ENCODE measurements around the gene SART3.
A peak's percentile ranks its signal among the peaks of the same experiment; 100 is the strongest.

The SART3 gene

DNA sequence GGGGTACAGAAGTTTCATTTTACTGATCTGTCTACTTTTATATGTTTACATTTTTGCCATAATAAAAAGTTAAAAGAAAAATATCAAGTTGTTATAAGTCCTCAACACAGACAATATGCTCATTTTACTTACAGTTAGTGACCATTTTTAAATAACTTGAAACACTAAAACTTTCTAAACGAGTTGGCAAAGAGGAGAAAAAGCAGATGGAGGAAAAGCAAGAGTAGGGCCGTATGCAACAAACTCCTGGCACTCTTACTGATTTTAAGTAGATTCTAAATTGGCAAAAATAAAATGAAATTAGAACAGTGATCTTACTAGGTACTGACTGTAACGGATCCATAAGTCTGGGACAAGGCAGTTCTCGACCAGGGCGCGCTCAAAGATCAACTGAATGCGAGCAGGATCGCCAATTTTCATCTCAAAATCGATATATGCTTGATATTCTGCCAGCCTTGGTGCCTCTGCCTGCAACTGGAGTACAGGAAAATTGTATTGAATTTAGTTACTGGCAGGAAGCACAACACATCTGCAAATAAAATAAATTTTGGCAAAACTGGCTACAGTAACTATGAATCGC is 22.3 kb downstream of the SART3 start:
- Mint-ChIP-seq H3K27ac (no peak overlapping the region), H3K4me3 (no peak overlapping the region), H3K4me1 (ENCODE audit: low read depth) (peaks cover 16% of the 10 kb centered on the region), H3K27me3 (no peaks in the 10 kb centered on the region), H3K9me3 (ENCODE audit: low read depth) (no peaks in the 10 kb centered on the region), H3K36me3 (peaks cover 3% of the 10 kb centered on the region)

DNA sequence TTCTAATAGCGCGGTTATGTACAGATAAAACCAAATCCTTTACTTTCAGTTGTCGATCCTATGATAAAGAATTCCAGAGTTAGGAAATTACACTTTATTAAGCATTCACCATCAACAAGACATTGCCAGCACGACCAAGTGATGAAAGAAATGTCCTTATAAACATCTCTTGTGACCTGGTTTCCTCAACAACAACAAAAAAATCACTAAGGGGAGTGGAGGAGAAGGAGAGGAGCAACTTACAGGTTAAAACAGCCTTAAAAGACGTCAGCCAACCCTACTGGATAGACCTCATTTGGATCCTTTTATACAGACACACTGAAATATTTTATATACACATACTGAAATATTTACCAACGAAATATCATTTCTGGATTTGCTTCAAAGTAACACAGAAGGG is 22.8 kb downstream of the SART3 start:
- H3K27me3 Mint-ChIP-seq, result no peaks in the 10 kb centered on the region
- H3K9me3 Mint-ChIP-seq (ENCODE audit: low read depth), result no peaks in the 10 kb centered on the region
- no peak overlapping the region for H3K4me3 Mint-ChIP-seq
- H3K27ac Mint-ChIP-seq, result peak overlapping the region; percentile 30
- H3K36me3 Mint-ChIP-seq, result peaks cover 3% of the 10 kb centered on the region
- peaks cover 14% of the 10 kb centered on the region for H3K4me1 Mint-ChIP-seq (ENCODE audit: low read depth)

DNA sequence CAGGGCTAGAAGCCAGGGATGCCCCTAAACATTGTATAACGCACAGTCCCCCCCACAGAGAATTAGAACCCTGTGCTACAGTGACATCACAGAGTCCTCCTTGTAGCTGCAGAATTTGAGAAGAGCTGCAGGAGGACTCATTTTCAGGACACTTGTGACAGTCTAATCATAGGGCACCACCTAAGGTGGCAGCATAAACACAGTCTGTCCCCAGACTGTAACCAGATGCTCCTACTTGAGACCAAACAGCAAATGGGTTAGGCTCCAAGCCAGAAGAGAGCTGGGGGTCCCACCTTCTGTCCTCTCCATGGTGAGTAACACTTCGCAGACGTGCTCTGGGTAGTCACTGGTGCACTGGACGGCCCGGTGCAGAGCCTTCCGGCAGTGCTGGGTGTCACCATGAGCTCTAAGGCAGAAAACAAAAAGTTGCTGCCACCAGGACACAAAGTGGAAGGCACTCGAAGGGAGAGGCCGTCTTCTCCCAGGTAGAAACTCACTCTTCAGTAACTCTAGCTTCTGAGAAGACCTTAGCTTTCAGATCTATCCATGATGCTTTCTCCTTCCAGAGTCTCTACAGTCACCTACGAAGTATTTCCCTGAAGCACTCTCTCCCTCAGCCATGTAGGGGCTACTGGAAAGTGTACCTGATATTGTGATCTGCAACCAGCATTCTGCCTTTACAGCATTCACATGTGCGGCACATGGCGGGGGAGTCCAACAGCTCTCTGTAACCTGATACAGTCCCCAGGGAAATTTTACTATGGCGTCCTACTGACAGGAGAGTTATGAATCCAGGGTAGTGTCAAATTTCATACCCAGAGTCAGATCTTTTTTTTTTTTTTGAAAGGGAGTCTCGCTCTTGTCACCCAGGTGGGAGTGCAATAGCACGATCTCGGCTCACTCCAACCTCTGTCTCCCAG is 28.8 kb downstream of the SART3 start:
- no peak overlapping the region for H3K4me3 Mint-ChIP-seq
- no peaks in the 10 kb centered on the region for H3K9me3 Mint-ChIP-seq (ENCODE audit: low read depth)
- no peaks in the 10 kb centered on the region for H3K27me3 Mint-ChIP-seq
- peaks cover 3% of the 10 kb centered on the region for H3K36me3 Mint-ChIP-seq
- no peaks in the 10 kb centered on the region for H3K4me1 Mint-ChIP-seq (ENCODE audit: low read depth)
- peak overlapping the region; percentile 46 for H3K27ac Mint-ChIP-seq

DNA sequence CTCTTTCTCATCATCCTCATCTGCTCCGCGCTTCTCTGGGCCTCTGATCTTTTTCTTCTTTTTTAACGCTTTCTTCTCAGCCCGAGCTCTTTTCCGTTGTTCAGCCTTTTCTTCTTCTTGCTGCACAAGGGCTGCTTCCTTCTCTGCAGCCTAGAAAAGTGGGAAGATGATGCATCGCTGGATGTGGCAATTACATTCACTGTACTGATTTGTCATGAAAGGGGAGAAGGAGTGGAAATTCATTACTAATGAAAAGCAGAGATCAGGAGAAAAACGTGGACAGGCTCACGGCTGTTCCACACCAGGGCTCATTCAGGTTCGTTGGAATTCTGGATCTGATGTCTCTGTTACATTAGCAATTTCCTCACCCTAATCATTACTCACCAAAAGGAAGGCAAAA is 30.8 kb downstream of the SART3 start:
- H3K27me3 Mint-ChIP-seq, result no peaks in the 10 kb centered on the region
- no peak overlapping the region for H3K4me3 Mint-ChIP-seq
- H3K4me1 Mint-ChIP-seq (ENCODE audit: low read depth), result no peaks in the 10 kb centered on the region
- H3K9me3 Mint-ChIP-seq (ENCODE audit: low read depth), result no peaks in the 10 kb centered on the region
- H3K27ac Mint-ChIP-seq, result no peak overlapping the region
- peaks cover 3% of the 10 kb centered on the region for H3K36me3 Mint-ChIP-seq

DNA sequence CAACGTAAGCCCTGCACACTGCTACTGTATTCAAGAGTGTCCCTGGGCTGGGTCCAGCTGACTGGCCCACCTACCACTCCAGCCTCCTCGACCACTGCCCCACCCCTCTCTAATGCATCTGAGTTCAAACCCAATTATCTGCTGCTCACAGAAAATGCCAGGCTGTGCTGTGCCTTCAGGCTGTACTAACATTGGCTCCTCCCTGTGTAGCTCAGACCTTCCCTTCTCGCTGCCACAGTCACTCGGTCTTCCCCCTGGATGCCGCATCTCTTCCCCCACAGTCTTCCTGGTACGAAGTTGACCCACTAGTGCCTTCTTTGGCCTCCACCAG is 33.8 kb downstream of the SART3 start:
- Mint-ChIP-seq H3K4me1 (ENCODE audit: low read depth) (no peaks in the 10 kb centered on the region), H3K27me3 (no peaks in the 10 kb centered on the region), H3K9me3 (ENCODE audit: low read depth) (no peaks in the 10 kb centered on the region), H3K27ac (peak overlapping the region; percentile 41), H3K36me3 (peaks cover 3% of the 10 kb centered on the region), H3K4me3 (no peak overlapping the region)

DNA sequence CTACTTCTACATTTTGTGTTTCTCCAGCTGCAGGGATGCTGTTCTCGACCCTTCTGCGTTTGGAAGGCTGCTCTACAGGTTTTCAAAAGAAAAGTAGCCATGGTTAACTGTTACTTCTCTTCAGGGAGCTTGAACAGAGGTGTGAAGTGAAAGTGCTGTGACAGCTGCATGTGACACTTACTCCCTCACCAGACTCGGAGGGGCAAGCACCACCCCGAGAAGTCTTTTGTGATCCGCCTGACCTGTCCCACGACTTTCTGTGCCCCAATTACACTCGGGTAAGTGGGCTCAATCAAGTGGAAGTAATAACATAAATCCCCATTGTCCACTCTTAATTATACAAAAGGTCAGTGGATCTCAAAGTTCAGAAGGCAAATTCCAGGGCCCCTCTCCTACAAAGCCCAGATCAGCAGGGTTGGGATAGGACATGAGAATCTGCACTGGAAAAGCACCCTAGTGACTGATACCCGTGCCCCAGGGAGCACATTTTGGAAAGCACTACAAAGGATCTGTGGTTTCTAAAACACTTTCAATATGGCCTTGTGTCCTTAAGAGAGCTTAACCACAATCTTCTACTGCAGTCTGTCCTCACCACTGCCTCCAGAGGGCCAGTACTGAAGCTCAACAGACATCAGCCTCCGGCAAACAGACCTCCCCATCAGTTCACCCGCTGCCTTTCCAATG is 34.3 kb downstream of the SART3 start:
- H3K36me3 Mint-ChIP-seq, result peaks cover 3% of the 10 kb centered on the region
- H3K4me3 Mint-ChIP-seq, result no peak overlapping the region
- H3K9me3 Mint-ChIP-seq (ENCODE audit: low read depth), result no peaks in the 10 kb centered on the region
- peak overlapping the region; percentile 41 for H3K27ac Mint-ChIP-seq
- no peaks in the 10 kb centered on the region for H3K27me3 Mint-ChIP-seq
- no peaks in the 10 kb centered on the region for H3K4me1 Mint-ChIP-seq (ENCODE audit: low read depth)

DNA sequence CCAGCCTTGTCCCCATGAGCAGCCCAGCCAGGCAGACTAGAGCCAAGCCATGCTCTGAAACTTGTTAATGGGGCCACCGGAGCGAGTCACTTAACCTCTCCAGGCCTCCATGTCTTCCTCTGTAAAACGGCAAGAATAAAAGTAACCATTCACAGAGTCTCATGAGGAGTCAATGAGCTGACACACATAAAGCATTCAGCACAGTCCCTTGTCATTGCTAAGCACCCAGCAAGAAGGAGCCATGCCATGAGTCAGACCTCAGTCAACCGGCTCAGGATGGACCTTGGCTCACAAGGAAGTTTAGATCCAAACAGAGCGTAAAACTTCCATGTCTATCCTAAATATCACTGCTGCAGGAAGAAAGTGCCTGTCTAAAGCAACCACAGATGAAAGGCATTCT is 35.3 kb downstream of the SART3 start:
- Mint-ChIP-seq H3K9me3 (ENCODE audit: low read depth) (no peaks in the 10 kb centered on the region), H3K4me1 (ENCODE audit: low read depth) (no peaks in the 10 kb centered on the region), H3K27ac (peak overlapping the region; percentile 34), H3K36me3 (peaks cover 3% of the 10 kb centered on the region), H3K27me3 (no peaks in the 10 kb centered on the region), H3K4me3 (no peak overlapping the region)

DNA sequence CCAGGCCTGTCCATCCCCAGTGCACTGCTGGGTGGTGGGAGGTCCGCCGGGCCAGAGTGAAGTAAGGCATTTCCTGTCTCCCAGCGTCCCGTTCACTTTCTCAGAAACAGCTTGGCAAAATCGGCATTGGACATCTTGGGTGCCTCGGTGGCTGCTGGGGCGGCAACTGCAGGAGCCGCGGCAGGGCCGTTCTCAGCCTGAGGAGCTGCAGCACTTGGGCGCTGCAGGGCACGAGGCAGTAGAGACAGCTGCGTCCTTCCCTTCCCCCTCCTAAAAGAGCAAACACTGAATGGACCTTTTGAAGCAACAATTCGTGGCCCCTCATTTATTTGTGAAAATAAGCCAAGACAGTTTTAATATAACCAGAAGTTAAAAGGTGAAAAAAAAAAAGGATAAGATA is 37.6 kb downstream of the SART3 start:
- Mint-ChIP-seq H3K4me1 (ENCODE audit: low read depth) (peaks cover 3% of the 10 kb centered on the region), H3K27ac (no peak overlapping the region)

DNA sequence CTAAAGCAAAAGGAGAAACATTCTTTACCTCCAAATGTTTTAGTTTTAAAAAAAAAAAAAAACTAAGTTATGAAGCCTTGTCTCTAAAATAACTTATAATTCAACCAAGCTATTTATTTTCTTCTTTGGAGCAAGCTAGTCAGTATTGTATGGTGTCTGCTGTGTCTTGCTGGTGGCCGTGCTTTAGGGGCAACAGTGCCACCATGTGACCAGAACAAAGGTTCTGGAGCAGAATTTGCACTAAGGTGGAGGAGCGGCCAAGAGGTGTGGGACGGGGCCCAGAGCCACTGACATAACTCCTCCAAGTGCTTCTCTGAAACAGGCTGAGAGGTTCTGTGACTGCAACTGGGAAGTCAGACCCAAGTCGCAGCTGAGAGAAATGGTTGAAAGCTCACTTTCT is 41.4 kb downstream of the SART3 start:
- H3K36me3 Mint-ChIP-seq, result peaks cover 2% of the 10 kb centered on the region
- peaks cover 15% of the 10 kb centered on the region for H3K4me1 Mint-ChIP-seq (ENCODE audit: low read depth)
- H3K9me3 Mint-ChIP-seq (ENCODE audit: low read depth), result no peaks in the 10 kb centered on the region
- no peaks in the 10 kb centered on the region for H3K27me3 Mint-ChIP-seq
- peak overlapping the region; percentile 43 for H3K27ac Mint-ChIP-seq
- H3K4me3 Mint-ChIP-seq, result no peak overlapping the region

More for the DNA sequence above, 37.6 kb downstream of the SART3 start:
- peaks cover 2% of the 10 kb centered on the region for H3K36me3 Mint-ChIP-seq
- H3K9me3 Mint-ChIP-seq (ENCODE audit: low read depth), result no peaks in the 10 kb centered on the region
- no peak overlapping the region for H3K4me3 Mint-ChIP-seq
- H3K27me3 Mint-ChIP-seq, result no peaks in the 10 kb centered on the region

DNA sequence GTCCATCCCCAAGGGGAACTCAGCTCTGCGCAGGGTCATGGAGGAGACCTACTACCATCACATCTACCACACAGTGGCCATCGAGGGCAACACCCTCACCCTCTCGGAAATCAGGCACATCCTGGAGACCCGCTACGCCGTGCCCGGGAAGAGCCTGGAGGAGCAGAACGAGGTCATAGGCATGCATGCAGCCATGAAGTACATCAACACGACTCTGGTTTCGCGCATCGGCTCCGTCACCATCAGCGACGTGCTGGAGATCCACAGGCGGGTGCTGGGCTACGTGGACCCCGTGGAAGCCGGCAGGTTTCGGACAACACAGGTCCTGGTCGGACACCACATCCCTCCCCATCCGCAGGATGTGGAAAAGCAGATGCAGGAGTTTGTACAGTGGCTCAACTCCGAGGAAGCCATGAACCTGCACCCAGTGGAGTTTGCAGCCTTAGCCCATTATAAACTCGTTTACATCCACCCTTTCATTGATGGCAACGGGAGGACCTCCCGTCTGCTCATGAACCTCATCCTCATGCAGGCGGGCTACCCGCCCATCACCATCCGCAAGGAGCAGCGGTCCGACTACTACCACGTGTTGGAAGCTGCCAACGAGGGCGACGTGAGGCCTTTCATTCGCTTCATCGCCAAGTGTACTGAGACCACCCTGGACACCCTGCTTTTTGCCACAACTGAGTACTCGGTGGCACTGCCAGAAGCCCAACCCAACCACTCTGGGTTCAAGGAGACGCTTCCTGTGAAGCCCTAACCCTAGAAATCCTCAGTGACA is 42.1 kb downstream of the SART3 start:
- Mint-ChIP-seq H3K4me1 (ENCODE audit: low read depth) (peaks cover 15% of the 10 kb centered on the region), H3K9me3 (ENCODE audit: low read depth) (no peaks in the 10 kb centered on the region), H3K27ac (no peak overlapping the region), H3K27me3 (no peaks in the 10 kb centered on the region), H3K4me3 (no peak overlapping the region), H3K36me3 (peaks cover 2% of the 10 kb centered on the region)

DNA sequence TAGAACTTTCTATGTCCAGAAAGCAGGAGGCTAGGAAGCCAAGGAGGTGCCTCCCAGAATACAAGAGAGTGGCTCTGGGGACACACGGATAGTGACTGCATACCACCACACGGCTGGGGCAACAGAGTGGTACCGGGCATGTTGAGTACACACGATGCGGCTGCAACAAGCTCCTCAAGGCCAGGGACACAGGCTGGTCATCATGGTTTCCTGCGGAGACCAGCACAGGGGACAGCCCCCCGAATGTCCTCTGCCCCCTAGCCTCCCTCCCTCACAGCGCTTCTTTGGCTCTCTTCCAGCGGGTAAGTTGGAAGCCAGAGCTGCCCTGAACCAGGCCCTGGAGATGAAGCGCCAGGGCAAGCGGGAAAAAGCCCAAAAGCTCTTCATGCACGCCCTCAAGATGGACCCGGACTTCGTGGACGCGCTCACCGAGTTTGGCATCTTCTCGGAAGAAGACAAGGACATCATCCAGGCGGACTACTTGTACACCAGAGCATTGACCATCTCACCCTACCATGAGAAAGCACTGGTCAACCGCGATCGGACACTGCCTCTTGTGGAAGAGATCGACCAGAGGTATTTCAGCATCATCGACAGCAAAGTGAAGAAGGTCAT is 42.8 kb downstream of the SART3 start:
- Mint-ChIP-seq H3K27me3 (no peaks in the 10 kb centered on the region), H3K36me3 (peaks cover 2% of the 10 kb centered on the region), H3K4me3 (no peak overlapping the region), H3K4me1 (ENCODE audit: low read depth) (peaks cover 15% of the 10 kb centered on the region), H3K9me3 (ENCODE audit: low read depth) (no peaks in the 10 kb centered on the region), H3K27ac (no peak overlapping the region)

DNA sequence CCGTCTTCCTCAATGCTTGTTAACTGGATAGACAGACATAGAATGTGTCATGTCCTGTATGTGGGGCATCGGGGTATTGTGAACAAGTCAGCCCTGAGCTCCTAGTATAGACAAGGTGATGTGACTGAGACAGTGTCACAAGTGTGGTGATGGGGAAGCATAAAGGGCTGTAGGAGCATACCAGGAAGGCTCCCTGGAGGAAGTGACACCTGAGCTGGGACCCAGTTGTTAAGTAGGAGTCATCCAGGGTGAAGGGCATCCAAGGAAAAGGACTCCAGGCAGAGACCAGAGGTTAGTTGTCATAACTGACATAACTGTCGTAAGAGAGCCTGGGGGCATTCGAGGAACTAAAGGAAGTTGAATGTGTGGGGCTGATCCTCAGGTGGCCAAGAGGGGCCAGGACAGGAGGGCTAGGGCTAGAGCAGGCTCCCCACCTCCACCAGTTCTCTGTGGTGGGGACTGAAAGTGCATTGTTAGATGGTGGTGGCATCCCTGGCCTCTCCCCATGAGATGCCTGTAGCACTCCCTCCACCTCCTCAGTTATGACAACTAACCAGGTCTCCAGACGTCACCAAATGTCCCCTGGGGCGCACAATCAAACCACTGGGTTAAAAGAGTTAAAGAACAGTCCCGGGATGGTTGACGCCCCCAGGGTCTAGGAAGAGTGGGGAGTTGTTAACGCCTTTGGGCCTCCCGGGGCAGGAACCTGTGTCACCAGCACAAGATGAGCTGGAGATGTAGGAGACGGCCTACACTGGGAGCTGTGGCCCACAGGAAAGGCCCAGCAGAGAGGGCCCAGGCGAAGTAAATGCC is 43.5 kb downstream of the SART3 start:
- H3K36me3 Mint-ChIP-seq, result peaks cover 2% of the 10 kb centered on the region
- H3K4me3 Mint-ChIP-seq, result no peak overlapping the region
- H3K4me1 Mint-ChIP-seq (ENCODE audit: low read depth), result peaks cover 15% of the 10 kb centered on the region
- H3K27me3 Mint-ChIP-seq, result no peaks in the 10 kb centered on the region
- no peaks in the 10 kb centered on the region for H3K9me3 Mint-ChIP-seq (ENCODE audit: low read depth)
- no peak overlapping the region for H3K27ac Mint-ChIP-seq

DNA sequence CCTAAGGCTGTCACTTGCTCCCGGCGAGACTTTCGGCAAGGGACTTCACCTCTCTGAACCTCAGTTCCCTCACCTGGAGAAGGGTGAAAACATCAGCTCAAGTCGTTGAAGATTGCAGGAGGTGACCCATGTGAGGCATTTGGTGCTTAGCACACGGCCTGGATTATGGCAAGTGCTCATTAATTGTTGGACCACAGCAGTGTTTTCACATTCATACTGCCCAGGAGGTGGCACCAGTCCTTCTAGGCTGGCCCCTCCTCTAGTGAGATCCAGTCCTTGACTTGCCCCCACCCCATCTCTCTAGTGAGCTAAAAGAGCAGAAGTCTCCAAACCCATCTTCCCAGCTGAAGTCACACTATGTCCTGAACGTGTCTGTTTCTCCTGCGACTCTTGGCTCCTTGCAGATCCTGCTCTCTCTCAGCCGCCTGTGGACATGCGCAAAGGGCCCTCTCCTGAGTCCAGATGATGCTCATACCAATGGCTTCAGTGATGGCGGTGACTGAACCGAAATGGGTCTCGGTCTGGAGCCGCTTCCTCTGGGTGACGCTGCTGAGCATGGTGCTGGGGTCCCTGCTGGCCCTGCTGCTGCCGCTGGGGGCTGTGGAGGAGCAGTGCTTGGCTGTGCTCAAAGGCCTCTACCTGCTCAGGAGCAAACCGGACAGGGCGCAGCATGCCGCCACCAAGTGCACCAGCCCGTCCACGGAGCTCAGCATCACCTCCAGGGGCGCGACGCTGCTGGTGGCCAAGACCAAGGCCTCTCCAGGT is 44.3 kb downstream of the SART3 start:
- H3K9me3 Mint-ChIP-seq (ENCODE audit: low read depth), result no peaks in the 10 kb centered on the region
- peak overlapping the region; percentile 89 for H3K27ac Mint-ChIP-seq
- H3K4me1 Mint-ChIP-seq (ENCODE audit: low read depth), result peaks cover 20% of the 10 kb centered on the region
- peaks cover 2% of the 10 kb centered on the region for H3K36me3 Mint-ChIP-seq
- peak overlapping the region; percentile 96 for H3K4me3 Mint-ChIP-seq
- H3K27me3 Mint-ChIP-seq, result no peaks in the 10 kb centered on the region

Measured in activated naive CD8-positive, alpha-beta T cell (primary cell).